GM12872 (cell line): Measurements from ENCODE around the gene STXBP5.
A peak's percentile ranks its signal among the peaks of the same experiment; 100 is the strongest.

Experiments
- CTCF ChIP-seq: IDR thresholded peaks from 3 replicates; pipeline ENCODE4 v1.5.1; 2011; ENCODE audit warnings: low read depth, mild to moderate bottlenecking, low read length, moderate library complexity; ENCODE audit not compliant: insufficient read depth

The STXBP5 gene

GRCh38 chr6:147220345-147220744, 16.1 kb downstream of the STXBP5 start:
- no peak for TF ChIP-seq CTCF

GRCh38 chr6:147221739-147222138, 17.5 kb downstream of the STXBP5 start:
- TF ChIP-seq CTCF, result no peak

- TF ChIP-seq CTCF, result peak; percentile 44; the same call in 1 of the 3 replicates
These were observed 18.1 kb downstream of the STXBP5 start for GRCh38 chr6:147222160-147222838.

- no peak for TF ChIP-seq CTCF
These were observed 19.5 kb downstream of the STXBP5 start for GRCh38 chr6:147223736-147224135.

GRCh38 chr6:147226163-147226724, 22.0 kb downstream of the STXBP5 start:
- no peak for TF ChIP-seq CTCF

GRCh38 chr6:147226877-147227276, 22.7 kb downstream of the STXBP5 start:
- no peak for TF ChIP-seq CTCF

GRCh38 chr6:147227770-147228320, 23.6 kb downstream of the STXBP5 start:
- no peak for TF ChIP-seq CTCF
